Measurements from ENCODE around the gene NBAS. TPM values are rescaled to one million over a fixed set of nuclear protein-coding genes. Genes with fewer than 3 reads are reported as not detected.

NBAS gene
- total and polyA plus RNA-seq, 9 of the 15 experiments (the other 6 are each of a cell fraction or from before 2014, with no cell fraction given), result 15.3 to 94.4 (median 69.9) TPM

DNA sequence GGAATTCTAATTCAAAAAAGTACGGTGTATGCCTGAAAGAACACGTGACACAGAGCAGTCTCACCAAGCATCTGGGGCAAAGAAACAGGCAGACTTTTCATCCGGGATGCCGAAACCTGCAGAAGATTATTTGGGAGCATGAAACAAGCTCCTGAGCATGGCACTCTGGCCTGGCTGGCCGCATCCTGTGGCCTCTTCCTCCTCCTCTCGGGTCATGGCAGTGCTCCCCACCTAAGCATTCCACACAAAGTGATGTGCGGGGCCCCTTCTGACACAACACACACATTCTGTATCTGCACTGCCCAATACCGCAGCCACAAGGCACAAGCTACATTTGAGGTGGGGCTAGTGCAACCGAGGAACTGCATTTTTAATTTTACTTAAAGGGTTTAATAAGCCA is 380.8 kb downstream of the NBAS start (continued):
- no peak for TF ChIP-seq ZNF445 (CRISPR knock-in tag; IDR thresholded peaks at IDR 0.05; ENCODE audit: low read depth)
- TF ChIP-seq, protein P1, sequence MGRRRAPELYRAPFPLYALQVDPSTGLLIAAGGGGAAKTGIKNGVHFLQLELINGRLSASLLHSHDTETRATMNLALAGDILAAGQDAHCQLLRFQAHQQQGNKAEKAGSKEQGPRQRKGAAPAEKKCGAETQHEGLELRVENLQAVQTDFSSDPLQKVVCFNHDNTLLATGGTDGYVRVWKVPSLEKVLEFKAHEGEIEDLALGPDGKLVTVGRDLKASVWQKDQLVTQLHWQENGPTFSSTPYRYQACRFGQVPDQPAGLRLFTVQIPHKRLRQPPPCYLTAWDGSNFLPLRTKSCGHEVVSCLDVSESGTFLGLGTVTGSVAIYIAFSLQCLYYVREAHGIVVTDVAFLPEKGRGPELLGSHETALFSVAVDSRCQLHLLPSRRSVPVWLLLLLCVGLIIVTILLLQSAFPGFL (CRISPR knock-in tag; IDR thresholded peaks at IDR 0.05), result no peak
- TF ChIP-seq ZNF717 (CRISPR knock-in tag; IDR thresholded peaks at IDR 0.05), result no peak
- no peak for TF ChIP-seq ZNF780A (CRISPR knock-in tag; IDR thresholded peaks at IDR 0.05)
- TF ChIP-seq NR4A1 (CRISPR knock-in tag; IDR thresholded peaks at IDR 0.05), result no peak
- TF ChIP-seq NR4A1 (tag; IDR thresholded peaks at IDR 0.05), result no peak
- TF ChIP-seq GATA2 (CRISPR knock-in tag; IDR thresholded peaks at IDR 0.05), result no peak

DNA sequence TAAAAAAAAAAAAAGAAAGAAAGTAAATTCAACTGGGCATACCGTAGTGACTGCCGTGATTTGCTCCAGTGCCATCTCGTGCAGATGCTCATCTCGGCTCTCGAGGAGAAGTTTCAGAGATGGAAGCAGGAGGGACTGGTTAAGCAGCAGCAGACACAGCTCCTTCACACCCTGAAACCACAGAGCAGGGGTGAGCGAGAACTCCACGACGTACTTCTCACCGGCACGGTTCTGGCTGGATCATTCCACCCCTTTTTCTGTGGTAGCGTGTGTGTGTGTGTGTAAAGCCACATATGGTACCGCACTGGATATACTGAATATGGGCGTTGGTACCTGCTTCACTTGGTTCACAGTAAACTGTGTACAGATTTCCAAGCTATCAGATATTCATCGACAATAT is 382.2 kb downstream of the NBAS start:
- FAIRE-seq, result no peak
- in situ Hi-C loops (cut with MboI) (no loop called here), intact Hi-C loops (cut with micrococcal nuclease) (no loop called here)
- Histone ChIP-seq H3K36me3 (ENCODE audit: control insufficient read depth, insufficient read depth, low read length) (peaks cover 80% of the 10 kb centered on the region), H2AFZ (ENCODE audit: low read depth, low read length) (no peak overlapping the region), H3K9me3 (replicated peaks; ENCODE audit: control insufficient read depth, insufficient read depth, low read depth, low read length) (no peaks in the 10 kb centered on the region), H3K27ac (ENCODE audit: extremely low read depth, low read depth, low read length) (no peak overlapping the region), H3K9ac (ENCODE audit: insufficient read depth in 1 of 2, low read depth in 2 of 2, low read length in 2 of 2) (no peak overlapping the region), H3K9me1 (ENCODE audit: control insufficient read depth, insufficient read depth, low read length) (no peaks in the 10 kb centered on the region), H4K20me1 (replicated peaks; ENCODE audit: control insufficient read depth, insufficient read depth, low read length) (no peaks in the 10 kb centered on the region), H3K79me2 (ENCODE audit: control insufficient read depth, insufficient read depth, low read length) (no peaks in the 10 kb centered on the region), H3K4me3 (no peak overlapping the region), H3K4me2 (ENCODE audit: insufficient read depth, low read length) (no peak overlapping the region), H3K4me1 (replicated peaks in 1 of 2; ENCODE audit: control insufficient read depth in 2 of 2, insufficient read depth in 2 of 2, low read length in 2 of 2) (no peaks in the 10 kb centered on the region), H3K27me3 (ENCODE audit: control insufficient read depth in 2 of 2, insufficient read depth in 2 of 2, low read length in 2 of 2) (no peaks in the 10 kb centered on the region)
- ATAC-seq, result no peak
- ChIA-PET CTCF (ENCODE audit: low intra/inter-chr PET ratio) (no interaction called here), POLR2A (no interaction called here)
- DNase-seq (ENCODE audit: extremely low read depth in 1 of 4, low spot score in 3 of 4), result no peak
- no TSS peak for BruUV-seq (replicated peaks)
- WGBS (ENCODE audit: insufficient coverage, low coverage, missing lambda C conversion rate), result 92% methylated on average over 14 of the region's 14 CpGs
- TF ChIP-seq BRD4 (IDR thresholded peaks at IDR 0.05) (no peak), HIVEP1 (CRISPR knock-in tag; IDR thresholded peaks at IDR 0.05) (no peak), ZC3H11A (IDR thresholded peaks at IDR 0.05; ENCODE audit: low read depth, low read length) (no peak), MCM2 (IDR thresholded peaks at IDR 0.05; ENCODE audit: low read depth) (no peak), LARP7 (IDR thresholded peaks at IDR 0.05) (no peak), BMI1 (IDR thresholded peaks at IDR 0.05; ENCODE audit: low read length) (no peak), KLF1 (tag; IDR thresholded peaks at IDR 0.05) (no peak), TAF1 (IDR thresholded peaks at IDR 0.05; ENCODE audit: control insufficient read depth, extremely low read depth, insufficient read depth, low read length, severe bottlenecking) (no peak)
- TF ChIP-seq, protein P2, sequence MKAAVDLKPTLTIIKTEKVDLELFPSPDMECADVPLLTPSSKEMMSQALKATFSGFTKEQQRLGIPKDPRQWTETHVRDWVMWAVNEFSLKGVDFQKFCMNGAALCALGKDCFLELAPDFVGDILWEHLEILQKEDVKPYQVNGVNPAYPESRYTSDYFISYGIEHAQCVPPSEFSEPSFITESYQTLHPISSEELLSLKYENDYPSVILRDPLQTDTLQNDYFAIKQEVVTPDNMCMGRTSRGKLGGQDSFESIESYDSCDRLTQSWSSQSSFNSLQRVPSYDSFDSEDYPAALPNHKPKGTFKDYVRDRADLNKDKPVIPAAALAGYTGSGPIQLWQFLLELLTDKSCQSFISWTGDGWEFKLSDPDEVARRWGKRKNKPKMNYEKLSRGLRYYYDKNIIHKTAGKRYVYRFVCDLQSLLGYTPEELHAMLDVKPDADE (conservative IDR thresholded peaks at IDR 0.05; ENCODE audit: control insufficient read depth, low read depth, low read length), result no peak
- TF ChIP-seq, protein P3, sequence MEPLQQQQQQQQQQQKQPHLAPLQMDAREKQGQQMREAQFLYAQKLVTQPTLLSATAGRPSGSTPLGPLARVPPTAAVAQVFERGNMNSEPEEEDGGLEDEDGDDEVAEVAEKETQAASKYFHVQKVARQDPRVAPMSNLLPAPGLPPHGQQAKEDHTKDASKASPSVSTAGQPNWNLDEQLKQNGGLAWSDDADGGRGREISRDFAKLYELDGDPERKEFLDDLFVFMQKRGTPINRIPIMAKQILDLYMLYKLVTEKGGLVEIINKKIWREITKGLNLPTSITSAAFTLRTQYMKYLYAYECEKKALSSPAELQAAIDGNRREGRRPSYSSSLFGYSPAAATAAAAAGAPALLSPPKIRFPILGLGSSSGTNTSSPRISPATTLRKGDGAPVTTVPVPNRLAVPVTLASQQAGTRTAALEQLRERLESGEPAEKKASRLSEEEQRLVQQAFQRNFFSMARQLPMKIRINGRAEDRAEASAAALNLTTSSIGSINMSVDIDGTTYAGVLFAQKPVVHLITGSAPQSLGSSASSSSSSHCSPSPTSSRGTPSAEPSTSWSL (CRISPR knock-in tag; IDR thresholded peaks at IDR 0.05; ENCODE audit: borderline replicate concordance), result no peak
- TF ChIP-seq, protein P4, sequence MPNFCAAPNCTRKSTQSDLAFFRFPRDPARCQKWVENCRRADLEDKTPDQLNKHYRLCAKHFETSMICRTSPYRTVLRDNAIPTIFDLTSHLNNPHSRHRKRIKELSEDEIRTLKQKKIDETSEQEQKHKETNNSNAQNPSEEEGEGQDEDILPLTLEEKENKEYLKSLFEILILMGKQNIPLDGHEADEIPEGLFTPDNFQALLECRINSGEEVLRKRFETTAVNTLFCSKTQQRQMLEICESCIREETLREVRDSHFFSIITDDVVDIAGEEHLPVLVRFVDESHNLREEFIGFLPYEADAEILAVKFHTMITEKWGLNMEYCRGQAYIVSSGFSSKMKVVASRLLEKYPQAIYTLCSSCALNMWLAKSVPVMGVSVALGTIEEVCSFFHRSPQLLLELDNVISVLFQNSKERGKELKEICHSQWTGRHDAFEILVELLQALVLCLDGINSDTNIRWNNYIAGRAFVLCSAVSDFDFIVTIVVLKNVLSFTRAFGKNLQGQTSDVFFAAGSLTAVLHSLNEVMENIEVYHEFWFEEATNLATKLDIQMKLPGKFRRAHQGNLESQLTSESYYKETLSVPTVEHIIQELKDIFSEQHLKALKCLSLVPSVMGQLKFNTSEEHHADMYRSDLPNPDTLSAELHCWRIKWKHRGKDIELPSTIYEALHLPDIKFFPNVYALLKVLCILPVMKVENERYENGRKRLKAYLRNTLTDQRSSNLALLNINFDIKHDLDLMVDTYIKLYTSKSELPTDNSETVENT (CRISPR knock-in tag; IDR thresholded peaks at IDR 0.05), result no peak

All from K562 (cell line).